ENCODE data around the gene IL17B. TPM values are rescaled to one million over a fixed set of nuclear protein-coding genes. Genes with fewer than 3 reads are reported as not detected.

Gene IL17B
- total and polyA plus RNA-seq, 2 donors, result 0.24 to 1.2 TPM

DNA sequence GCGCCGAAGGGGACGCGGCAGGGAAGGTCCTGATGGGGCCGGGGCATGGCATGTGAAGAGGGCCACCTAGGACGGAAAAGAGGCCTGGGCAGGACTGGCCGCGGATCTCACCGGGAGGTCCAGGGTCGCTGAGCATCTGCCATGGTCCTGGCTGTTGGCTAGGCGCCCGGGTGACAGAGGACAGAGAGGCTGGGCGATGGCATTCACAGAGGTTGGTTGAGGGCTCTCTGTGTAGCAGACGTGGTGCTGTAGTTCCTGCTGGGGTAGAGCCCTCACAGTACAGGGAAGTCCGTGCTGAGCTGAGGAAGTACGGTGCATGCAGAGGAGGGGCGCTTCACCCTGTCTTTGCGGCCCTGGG, 20.8 kb downstream of the IL17B start:
- Histone ChIP-seq H3K4me3 (ENCODE audit: low read length in 2 of 2) (peak overlapping the region; percentile 75 to 79), H3K27ac (ENCODE audit: low read depth in 1 of 2, low read length in 1 of 2) (peak overlapping the region; percentile 10 to 70), H3K36me3 (ENCODE audit: control insufficient read depth in 2 of 2, insufficient read depth in 2 of 2, low read length in 1 of 2) (peaks cover 14 to 21% of the 10 kb centered on the region in 2 donors), H3K9me3 (ENCODE audit: control insufficient read depth in 2 of 2, insufficient read depth in 1 of 2, low read length in 1 of 2) (peaks cover 0 to 1% of the 10 kb centered on the region in 2 donors), H3K4me1 (ENCODE audit: control insufficient read depth in 2 of 2, insufficient read depth in 2 of 2, low read length in 2 of 2) (peaks cover 4 to 23% of the 10 kb centered on the region in 2 donors), H3K27me3 (ENCODE audit: control insufficient read depth in 2 of 2, insufficient read depth in 1 of 2, low read length in 1 of 2) (no peaks in the 10 kb centered on the region)
- peak in 2 of 9 donors; percentile 30 to 47 for DNase-seq (ENCODE audit: low read depth in 6 of 9, low spot score in 9 of 9)
- WGBS, result 2% methylated on average over 18 of the region's 18 CpGs

DNA sequence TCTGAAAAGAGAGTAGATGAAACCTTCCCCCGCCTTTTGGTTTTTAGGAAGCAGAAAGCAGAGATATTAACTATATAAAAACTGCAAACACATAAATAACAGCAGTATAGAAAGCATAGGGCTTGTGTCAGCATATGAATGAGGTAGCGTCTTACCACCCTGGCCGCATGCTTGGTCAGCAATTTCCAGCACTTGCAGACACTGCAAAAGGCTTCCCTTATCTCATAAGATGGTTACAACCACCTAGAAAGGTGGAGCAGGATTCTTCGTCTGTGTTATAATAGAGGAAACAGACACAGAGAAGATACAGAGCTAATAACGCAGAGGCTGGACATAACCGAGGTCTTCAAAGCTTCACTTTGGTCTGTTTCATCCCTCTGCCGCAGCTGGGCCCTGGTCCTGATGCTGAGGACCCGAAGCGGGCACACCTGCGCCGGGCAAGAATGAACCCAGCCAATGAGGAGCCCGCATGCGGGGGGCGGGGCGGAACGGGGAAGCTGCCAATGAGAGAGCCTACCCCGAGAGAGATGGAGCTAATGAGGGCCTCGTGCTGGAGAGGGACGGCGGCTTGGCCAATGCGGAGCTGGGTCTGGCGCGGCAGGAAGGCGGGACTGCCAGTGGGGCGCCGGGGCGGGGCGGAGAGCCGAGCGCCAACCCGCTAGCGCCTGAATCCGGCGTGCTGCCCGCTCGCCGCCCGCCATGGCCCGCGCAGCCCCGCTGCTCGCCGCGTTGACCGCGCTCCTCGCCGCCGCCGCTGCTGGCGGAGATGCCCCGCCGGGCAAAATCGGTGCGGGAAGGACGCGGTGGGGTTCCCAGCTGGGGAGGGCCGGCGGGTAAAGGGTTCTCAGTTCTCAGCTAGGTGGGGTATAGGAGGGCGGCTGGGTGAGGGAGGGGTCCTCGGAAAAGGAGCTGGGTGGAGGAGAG, 21.5 kb downstream of the IL17B start, which contains the start of gene PCYOX1L:
Gene PCYOX1L (plus strand): TSS at position 677 of the 924 bp plus-strand sequence. CDS start 23 bp downstream, at position 700.
- WGBS, result 3% methylated on average over 61 of the region's 61 CpGs
- H3K9me3 ChIP-seq (ENCODE audit: control insufficient read depth in 2 of 2, insufficient read depth in 1 of 2, low read length in 1 of 2), result peaks cover 0 to 1% of the 10 kb centered on the region in 2 donors
- DNase-seq (ENCODE audit: low read depth in 6 of 9, low spot score in 9 of 9), result peak; percentile 76 to 95 (median 83)
- H3K36me3 ChIP-seq (ENCODE audit: control insufficient read depth in 2 of 2, insufficient read depth in 2 of 2, low read length in 1 of 2), result peaks cover 14 to 28% of the 10 kb centered on the region in 2 donors
- peak within 1 kb of the TSS; percentile 10 to 70 for H3K27ac ChIP-seq (ENCODE audit: low read depth in 1 of 2, low read length in 1 of 2)
- H3K4me3 ChIP-seq (ENCODE audit: low read length in 2 of 2), result peak within 1 kb of the TSS; percentile 75 to 79
- no peaks in the 10 kb centered on the region for H3K27me3 ChIP-seq (ENCODE audit: control insufficient read depth in 2 of 2, insufficient read depth in 1 of 2, low read length in 1 of 2)
- peaks cover 4 to 23% of the 10 kb centered on the region in 2 donors for H3K4me1 ChIP-seq (ENCODE audit: control insufficient read depth in 2 of 2, insufficient read depth in 2 of 2, low read length in 2 of 2)

DNA sequence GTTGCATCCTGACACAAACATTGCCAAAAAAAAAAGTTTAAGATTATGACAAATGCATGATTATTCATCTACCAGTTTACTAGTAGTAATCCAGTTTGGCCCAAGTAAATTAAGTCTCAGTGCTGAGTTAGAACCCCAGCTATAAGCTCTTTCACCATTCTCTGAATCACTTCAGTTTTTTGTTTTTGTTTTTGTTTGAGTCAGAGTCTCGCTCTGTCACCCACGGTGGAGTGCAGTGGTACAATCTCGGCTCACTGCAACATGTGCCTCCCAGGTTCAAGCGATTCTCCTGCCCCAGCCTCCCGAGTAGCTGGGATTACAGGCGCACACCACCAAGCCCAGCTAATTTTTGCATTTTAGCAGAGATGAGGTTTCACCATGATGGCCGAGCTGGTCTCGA, 22.7 kb downstream of the IL17B start:
- WGBS, result 98% methylated on average over 8 of the region's 8 CpGs
- no peak for DNase-seq (ENCODE audit: low read depth in 6 of 9, low spot score in 9 of 9)

DNA sequence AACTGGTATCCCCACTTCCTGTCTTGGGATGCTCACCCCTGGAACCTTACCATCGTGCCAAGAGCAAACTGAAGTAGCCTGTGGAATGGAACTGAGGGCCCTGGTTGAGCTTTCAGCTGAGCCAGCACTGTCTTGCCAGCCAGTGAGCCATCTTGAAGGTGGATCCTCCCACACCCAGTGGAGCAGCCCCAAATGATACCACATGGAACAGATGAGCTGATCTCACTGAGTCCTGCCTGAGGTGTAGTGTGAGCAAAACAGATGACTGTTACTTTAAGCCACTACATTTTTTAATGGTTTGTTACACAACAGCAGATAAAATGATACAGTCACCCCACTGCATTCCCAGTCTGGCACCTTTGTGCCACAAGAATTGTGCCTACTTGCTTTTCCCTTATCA, 23.4 kb downstream of the IL17B start:
- Histone ChIP-seq H3K27ac (ENCODE audit: low read depth in 1 of 2, low read length in 1 of 2) (no peak overlapping the region), H3K36me3 (ENCODE audit: control insufficient read depth in 2 of 2, insufficient read depth in 2 of 2, low read length in 1 of 2) (peaks cover 27 to 47% of the 10 kb centered on the region in 2 donors), H3K27me3 (ENCODE audit: control insufficient read depth in 2 of 2, insufficient read depth in 1 of 2, low read length in 1 of 2) (no peaks in the 10 kb centered on the region), H3K4me3 (ENCODE audit: low read length in 2 of 2) (no peak overlapping the region), H3K9me3 (ENCODE audit: control insufficient read depth in 2 of 2, insufficient read depth in 1 of 2, low read length in 1 of 2) (peaks cover 0 to 1% of the 10 kb centered on the region in 2 donors), H3K4me1 (ENCODE audit: control insufficient read depth in 2 of 2, insufficient read depth in 2 of 2, low read length in 2 of 2) (peaks cover 4 to 21% of the 10 kb centered on the region in 2 donors)
- WGBS, result 98% methylated on average over 1 of the region's 1 CpG
- no peak for DNase-seq (ENCODE audit: low read depth in 6 of 9, low spot score in 9 of 9)

More for the DNA sequence above, 22.7 kb downstream of the IL17B start:
- no peak overlapping the region for H3K27ac ChIP-seq (ENCODE audit: low read depth in 1 of 2, low read length in 1 of 2)
- H3K36me3 ChIP-seq (ENCODE audit: control insufficient read depth in 2 of 2, insufficient read depth in 2 of 2, low read length in 1 of 2), result peaks cover 21 to 40% of the 10 kb centered on the region in 2 donors
- no peak overlapping the region for H3K4me3 ChIP-seq (ENCODE audit: low read length in 2 of 2)
- peaks cover 0 to 1% of the 10 kb centered on the region in 2 donors for H3K9me3 ChIP-seq (ENCODE audit: control insufficient read depth in 2 of 2, insufficient read depth in 1 of 2, low read length in 1 of 2)
- no peaks in the 10 kb centered on the region for H3K27me3 ChIP-seq (ENCODE audit: control insufficient read depth in 2 of 2, insufficient read depth in 1 of 2, low read length in 1 of 2)
- H3K4me1 ChIP-seq (ENCODE audit: control insufficient read depth in 2 of 2, insufficient read depth in 2 of 2, low read length in 2 of 2), result peaks cover 4 to 23% of the 10 kb centered on the region in 2 donors

DNA sequence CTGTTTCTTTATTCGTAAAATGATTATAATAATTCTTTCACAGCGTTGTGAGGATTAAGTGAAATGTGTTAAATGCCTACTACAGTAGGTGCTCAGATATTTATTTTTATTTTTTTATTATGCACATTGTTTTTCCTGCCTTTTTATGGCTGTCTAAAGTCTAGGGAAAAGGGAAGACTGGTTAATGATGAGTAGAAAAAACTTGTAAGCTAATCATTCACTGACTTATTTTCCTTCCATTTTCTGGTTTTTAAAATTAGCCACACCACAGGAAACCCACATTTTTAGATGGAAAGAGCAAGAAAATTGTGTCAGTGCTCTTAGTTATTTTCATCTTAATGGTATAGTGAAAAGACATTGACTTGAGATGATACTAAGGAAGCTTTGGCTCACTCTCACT, 25.2 kb downstream of the IL17B start:
- H3K9me3 ChIP-seq (ENCODE audit: control insufficient read depth in 2 of 2, insufficient read depth in 1 of 2, low read length in 1 of 2), result peaks cover 0 to 1% of the 10 kb centered on the region in 2 donors
- H3K27me3 ChIP-seq (ENCODE audit: control insufficient read depth in 2 of 2, insufficient read depth in 1 of 2, low read length in 1 of 2), result no peaks in the 10 kb centered on the region
- DNase-seq (ENCODE audit: low read depth in 6 of 9, low spot score in 9 of 9), result no peak
- peaks cover 41 to 64% of the 10 kb centered on the region in 2 donors for H3K36me3 ChIP-seq (ENCODE audit: control insufficient read depth in 2 of 2, insufficient read depth in 2 of 2, low read length in 1 of 2)
- H3K4me3 ChIP-seq (ENCODE audit: low read length in 2 of 2), result no peak overlapping the region
- peaks cover 4 to 15% of the 10 kb centered on the region in 2 donors for H3K4me1 ChIP-seq (ENCODE audit: control insufficient read depth in 2 of 2, insufficient read depth in 2 of 2, low read length in 2 of 2)
- WGBS, result 98% methylated on average over 2 of the region's 2 CpGs
- no peak overlapping the region for H3K27ac ChIP-seq (ENCODE audit: low read depth in 1 of 2, low read length in 1 of 2)

DNA sequence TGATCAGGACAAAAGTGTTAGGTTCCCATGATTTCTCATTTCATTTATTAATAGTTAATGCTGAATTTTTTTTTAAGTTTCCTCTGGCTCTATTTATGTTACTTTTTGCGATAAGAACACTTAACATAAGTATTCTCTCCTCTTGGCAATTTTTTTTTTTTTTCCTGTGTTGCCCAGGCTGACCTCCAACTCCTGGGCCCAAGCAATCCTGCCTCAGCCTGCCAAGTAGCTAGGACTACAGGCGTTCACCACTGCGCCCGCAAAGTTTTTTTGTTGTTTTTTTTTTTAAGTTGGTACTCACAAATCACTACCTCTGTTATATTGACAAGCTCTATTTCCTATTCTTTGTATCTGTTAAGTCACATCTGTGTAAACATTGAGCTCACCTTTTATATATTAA, 26.9 kb downstream of the IL17B start:
- 97% methylated on average over 4 of the region's 4 CpGs for WGBS
- Histone ChIP-seq H3K27me3 (ENCODE audit: control insufficient read depth in 2 of 2, insufficient read depth in 1 of 2, low read length in 1 of 2) (no peaks in the 10 kb centered on the region), H3K4me1 (ENCODE audit: control insufficient read depth in 2 of 2, insufficient read depth in 2 of 2, low read length in 2 of 2) (peaks cover 2 to 18% of the 10 kb centered on the region in 2 donors)

DNA sequence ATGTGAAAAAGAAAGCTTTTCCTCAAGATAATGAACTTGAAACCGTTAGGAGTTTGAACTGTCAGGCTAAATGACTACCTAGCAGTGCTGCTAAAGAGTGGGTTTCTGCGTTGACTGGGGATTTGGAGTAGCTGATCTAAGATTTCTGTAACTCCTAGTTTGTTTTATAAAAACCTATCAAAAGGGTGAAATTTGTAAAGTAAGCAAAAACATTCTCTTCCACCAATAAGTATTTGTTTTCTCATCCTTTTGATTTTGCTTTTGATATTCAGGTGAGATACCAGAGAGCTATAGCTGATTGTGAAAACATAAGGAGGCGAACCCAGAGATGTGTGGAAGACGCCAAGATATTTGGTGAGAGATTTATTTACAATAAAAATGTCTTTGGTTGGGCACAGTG, 29.7 kb downstream of the IL17B start:
- Histone ChIP-seq H3K27me3 (ENCODE audit: control insufficient read depth in 2 of 2, insufficient read depth in 1 of 2, low read length in 1 of 2) (no peaks in the 10 kb centered on the region), H3K9me3 (ENCODE audit: control insufficient read depth in 2 of 2, insufficient read depth in 1 of 2, low read length in 1 of 2) (no peaks in the 10 kb centered on the region), H3K36me3 (ENCODE audit: control insufficient read depth in 2 of 2, insufficient read depth in 2 of 2, low read length in 1 of 2) (peaks cover 30 to 68% of the 10 kb centered on the region in 2 donors), H3K4me3 (ENCODE audit: low read length in 2 of 2) (no peak overlapping the region), H3K4me1 (ENCODE audit: control insufficient read depth in 2 of 2, insufficient read depth in 2 of 2, low read length in 2 of 2) (peaks cover 11 to 36% of the 10 kb centered on the region in 2 donors), H3K27ac (ENCODE audit: low read depth in 1 of 2, low read length in 1 of 2) (no peak overlapping the region)
- whole genome bisulfite sequencing, result 96% methylated on average over 4 of the region's 4 CpGs
- no peak for DNase-seq (ENCODE audit: low read depth in 6 of 9, low spot score in 9 of 9)

More for the DNA sequence above, 26.9 kb downstream of the IL17B start:
- no peak for DNase-seq (ENCODE audit: low read depth in 6 of 9, low spot score in 9 of 9)
- H3K4me3 ChIP-seq (ENCODE audit: low read length in 2 of 2), result no peak overlapping the region
- peaks cover 44 to 78% of the 10 kb centered on the region in 2 donors for H3K36me3 ChIP-seq (ENCODE audit: control insufficient read depth in 2 of 2, insufficient read depth in 2 of 2, low read length in 1 of 2)
- no peak overlapping the region for H3K27ac ChIP-seq (ENCODE audit: low read depth in 1 of 2, low read length in 1 of 2)
- no peaks in the 10 kb centered on the region for H3K9me3 ChIP-seq (ENCODE audit: control insufficient read depth in 2 of 2, insufficient read depth in 1 of 2, low read length in 1 of 2)

DNA sequence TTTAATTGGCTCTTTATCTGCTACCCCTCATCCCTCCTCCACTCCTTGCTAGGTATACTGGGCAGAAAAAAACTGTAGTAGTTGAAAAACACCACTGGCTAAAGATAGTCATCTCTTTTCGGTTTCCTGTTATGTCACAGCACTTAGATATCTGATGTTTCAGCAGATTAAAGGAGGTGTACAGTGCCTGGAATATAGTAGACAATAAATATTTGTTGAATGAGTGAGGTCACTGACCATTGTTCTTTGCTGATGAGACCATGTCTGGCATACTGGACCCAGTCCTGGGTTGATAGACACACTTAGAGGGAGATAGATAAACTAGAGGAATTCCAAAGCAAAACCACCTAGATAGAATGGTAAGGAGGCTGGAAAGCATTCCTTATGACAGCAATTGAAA, 30.6 kb downstream of the IL17B start:
- peaks cover 30 to 60% of the 10 kb centered on the region in 2 donors for H3K36me3 ChIP-seq (ENCODE audit: control insufficient read depth in 2 of 2, insufficient read depth in 2 of 2, low read length in 1 of 2)
- H3K4me3 ChIP-seq (ENCODE audit: low read length in 2 of 2), result no peak overlapping the region
- peaks cover 11 to 38% of the 10 kb centered on the region in 2 donors for H3K4me1 ChIP-seq (ENCODE audit: control insufficient read depth in 2 of 2, insufficient read depth in 2 of 2, low read length in 2 of 2)
- H3K27me3 ChIP-seq (ENCODE audit: control insufficient read depth in 2 of 2, insufficient read depth in 1 of 2, low read length in 1 of 2), result no peaks in the 10 kb centered on the region
- no peak overlapping the region for H3K27ac ChIP-seq (ENCODE audit: low read depth in 1 of 2, low read length in 1 of 2)
- peak in 3 of 9 donors; percentile 39 to 62 (median 40) for DNase-seq (ENCODE audit: low read depth in 6 of 9, low spot score in 9 of 9)
- H3K9me3 ChIP-seq (ENCODE audit: control insufficient read depth in 2 of 2, insufficient read depth in 1 of 2, low read length in 1 of 2), result no peaks in the 10 kb centered on the region
- 45% methylated on average over 1 of the region's 1 CpG for WGBS

DNA sequence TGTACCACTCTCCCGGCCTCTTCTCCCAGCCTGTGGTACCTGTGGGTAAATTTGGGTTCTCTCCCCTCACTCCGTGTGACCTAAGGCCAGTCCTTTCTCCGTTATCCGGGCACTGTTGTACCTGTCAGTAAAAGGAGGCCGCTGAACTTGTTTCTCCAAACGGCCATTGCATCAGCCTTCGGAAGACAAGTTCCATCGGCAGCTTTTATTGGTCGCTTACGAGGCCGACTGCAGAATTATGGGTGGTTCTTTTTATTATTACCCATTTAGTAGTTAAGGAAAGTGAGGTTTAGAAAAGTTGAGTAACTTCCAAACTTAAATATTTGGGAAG, 33.2 kb downstream of the IL17B start:
- peak overlapping the region; percentile 6 to 74 for H3K27ac ChIP-seq (ENCODE audit: low read depth in 1 of 2, low read length in 1 of 2)

More for the DNA sequence above, 33.2 kb downstream of the IL17B start:
- H3K4me1 ChIP-seq (ENCODE audit: control insufficient read depth in 2 of 2, insufficient read depth in 2 of 2, low read length in 2 of 2), result peaks cover 11 to 38% of the 10 kb centered on the region in 2 donors
- DNase-seq (ENCODE audit: low read depth in 6 of 9, low spot score in 9 of 9), result no peak
- 5% methylated on average over 11 of the region's 11 CpGs for WGBS
- H3K4me3 ChIP-seq (ENCODE audit: low read length in 2 of 2), result peak overlapping the region; percentile 80 to 91
- H3K36me3 ChIP-seq (ENCODE audit: control insufficient read depth in 2 of 2, insufficient read depth in 2 of 2, low read length in 1 of 2), result peaks cover 18 to 34% of the 10 kb centered on the region in 2 donors
- H3K27me3 ChIP-seq (ENCODE audit: control insufficient read depth in 2 of 2, insufficient read depth in 1 of 2, low read length in 1 of 2), result no peaks in the 10 kb centered on the region
- H3K9me3 ChIP-seq (ENCODE audit: control insufficient read depth in 2 of 2, insufficient read depth in 1 of 2, low read length in 1 of 2), result no peaks in the 10 kb centered on the region
